Lung (tissue), 16 donors: Measurements from ENCODE around the gene INO80B. TPM values are rescaled to one million over a fixed set of nuclear protein-coding genes. Genes with fewer than 3 reads are reported as not detected.

Experiments
- ATAC-seq: fragments of 200-7000 bp; cut with Tn5 transposase; one replicate; pipeline ENCODE4 v1.9.1; 2020; ENCODE audit warnings: moderate number of reproducible peaks; ENCODE audit not compliant: insufficient read depth, low FRiP score
- DNase-seq, 3 donors: peaks; one replicate each; pipeline ENCODE4 v3.0.0-alpha.2; 2013 to 2017
- H3K27ac ChIP-seq, 2 donors: one replicate each; pipeline ENCODE4 v1.5.1; 2013; ENCODE audit warnings: mild to moderate bottlenecking in 2 of 2, moderate library complexity in 2 of 2, control low read depth in 1 of 2, inconsistent platforms in 1 of 2, low read depth in 1 of 2, low read length in 1 of 2
- H3K27me3 ChIP-seq, 3 donors: one replicate each; pipeline ENCODE4 v1.5.1; 2013; ENCODE audit warnings: low read length in 2 of 3; ENCODE audit not compliant: control insufficient read depth in 3 of 3, insufficient read depth in 3 of 3
- H3K36me3 ChIP-seq, 4 donors: one replicate each; pipeline ENCODE4 v1.5.1; 2013; ENCODE audit warnings: low read length in 4 of 4, mild to moderate bottlenecking in 1 of 4, moderate library complexity in 1 of 4; ENCODE audit not compliant: control insufficient read depth in 4 of 4, insufficient read depth in 4 of 4
- H3K4me1 ChIP-seq, 5 donors: one replicate each; pipeline ENCODE4 v1.5.1; 2013; ENCODE audit warnings: low read length in 5 of 5, mild to moderate bottlenecking in 2 of 5, moderate library complexity in 1 of 5; ENCODE audit not compliant: control insufficient read depth in 5 of 5, insufficient read depth in 5 of 5
- H3K4me3 ChIP-seq: one replicate; pipeline ENCODE4 v1.5.1; 2013; ENCODE audit warnings: mild to moderate bottlenecking, control low read depth, moderate library complexity
- H3K9ac ChIP-seq, 2 donors: one replicate each; pipeline ENCODE4 v1.5.1; 2013; ENCODE audit warnings: low read length in 2 of 2, control low read depth in 1 of 2; ENCODE audit not compliant: insufficient read depth in 1 of 2
- H3K9me3 ChIP-seq, 4 donors: one replicate each; pipeline ENCODE4 v1.5.1; 2013; ENCODE audit warnings: low read length in 3 of 4, mild to moderate bottlenecking in 1 of 4, moderate library complexity in 1 of 4; ENCODE audit not compliant: control insufficient read depth in 4 of 4, insufficient read depth in 3 of 4
- CTCF ChIP-seq: IDR thresholded peaks from 2 replicates; pipeline ENCODE4 v1.5.1; 2012; ENCODE audit warnings: mild to moderate bottlenecking; ENCODE audit errors: control extremely low read depth, extremely low read depth
- WGBS, 2 donors: extraction: QIAGEN DNeasy Blood & Tissue Kit; methylation state at CpG; one replicate each; pipeline ENCODE4 v1.1.7; 2013; 5-methylcytosine and 5-hydroxymethylcytosine counted together
- long read RNA-seq, 5 donors: transcript quantifications; one replicate each; lab custom pipeline, GENCODE V29; 2026
- polyA plus RNA-seq, 2 donors: library from polyadenylated mRNA; stranded (reverse); fragments of 200-250 nt; gene quantifications; one replicate each; pipeline ENCODE4 v1.2.1, GENCODE V29; 2013
- total RNA-seq, 2 donors: library from RNA; depleted of rRNA in 1 of 2; stranded (reverse); fragments of >200 nt in 1 of 2; gene quantifications; one replicate each; pipeline ENCODE4 v1.2.1, GENCODE V29; 2014 to 2021
- donor health status: control.
- donor health status: control.
- donor health status: Bipolar disorder and iron deficiency.
- donor health status: healthy.
- donor health status: DM: yes; HTN: yes; CAD: no.

INO80B gene
- total RNA-seq (10 to 100 TPM; 22.7 to 40.7 TPM), polyA plus RNA-seq (10 to 100 TPM; 33.1 to 72.3 TPM)
- long read RNA-seq, donor 1, transcript INO80B-201 (5 exons, 1,261 nt): major isoform, 11 of 11 reads
- long read RNA-seq, donor 1, partial matches to known transcripts: 0 of 11 reads
- long read RNA-seq, donor 1, other reads (novel, unspliced or antisense): 0 of 11 reads
- long read RNA-seq, donor 2, partial matches to known transcripts: 0 of 2 reads
- long read RNA-seq, donor 2, other reads (novel, unspliced or antisense): 0 of 2 reads
- long read RNA-seq, donor 3, partial matches to known transcripts: 0 of 3 reads
- long read RNA-seq, donor 3, other reads (novel, unspliced or antisense): 0 of 3 reads
- long read RNA-seq, donor 4, partial matches to known transcripts: 0 of 2 reads
- long read RNA-seq, donor 4, other reads (novel, unspliced or antisense): 0 of 2 reads
- long read RNA-seq, donor 5, partial matches to known transcripts: 0 of 5 reads
- long read RNA-seq, donor 5, other reads (novel, unspliced or antisense): 0 of 5 reads

GRCh38 chr2:74454654-74455511 is at the start of gene INO80B:
Gene INO80B (plus strand): TSS chr2:74455087. CDS start chr2:74455117, 30 bp downstream.
- 0 to 1% methylated on average over 40 of the region's 40 CpGs for WGBS, 2 donors
- DNase-seq (peak; percentile 98 to 99 (median 99)), ATAC-seq (peak; percentile 79)
- H3K9me3 ChIP-seq: no peaks in the 10 kb centered on the region
- peaks cover 6 to 33% (median 10%) of the 10 kb centered on the region in 5 donors for H3K4me1 ChIP-seq
- H3K36me3 ChIP-seq: peaks cover 0 to 2% (median 0%) of the 10 kb centered on the region in 4 donors
- no peaks in the 10 kb centered on the region for H3K27me3 ChIP-seq
- peak within 1 kb of the TSS; percentile 50 to 65 for H3K27ac ChIP-seq
- H3K9ac ChIP-seq: peak within 1 kb of the TSS in 1 of 2 donors; percentile 50
- TF ChIP-seq CTCF: no peak
- peak within 1 kb of the TSS; percentile 66 for H3K4me3 ChIP-seq

- H3K9me3 ChIP-seq: no peaks in the 10 kb centered on the region
- no peak for TF ChIP-seq CTCF
- H3K36me3 ChIP-seq: no peaks in the 10 kb centered on the region
- peaks cover 0 to 14% (median 4%) of the 10 kb centered on the region in 3 donors for H3K27me3 ChIP-seq
- H3K9ac ChIP-seq: no peak overlapping the region
- H3K27ac ChIP-seq: no peak overlapping the region
- H3K4me1 ChIP-seq: no peaks in the 10 kb centered on the region
- H3K4me3 ChIP-seq: no peak overlapping the region
- DNase-seq (no peak), ATAC-seq (no peak)
Observed at GRCh38 chr2:74406035-74406434, 48.9 kb upstream of the INO80B start.

GRCh38 chr2:74407682-74408081 is 47.2 kb upstream of the INO80B start:
- ATAC-seq: no peak
- Histone ChIP-seq H3K9ac (no peak overlapping the region), H3K4me3 (no peak overlapping the region), H3K27ac (no peak overlapping the region), H3K27me3 (peaks cover 0 to 14% (median 4%) of the 10 kb centered on the region in 3 donors), H3K36me3 (no peaks in the 10 kb centered on the region), H3K9me3 (no peaks in the 10 kb centered on the region), H3K4me1 (no peaks in the 10 kb centered on the region)
- no peak for TF ChIP-seq CTCF
- 74 to 84% methylated on average over 5 of the region's 5 CpGs for WGBS, 2 donors
- DNase-seq: no peak
